Common myeloid progenitor, CD34-positive (primary cell): ENCODE measurements around the gene SEMA4C.

Experiments
- CTCF ChIA-PET: fragments of 350-600 bp; sonication (Branson Sonifier 250); formaldehyde crosslinking; loops from one replicate; lab custom pipeline; 2021; ENCODE audit warnings: antibody characterized with exemption; lab: Charles Lee
- POLR2A ChIA-PET: fragments of 350-600 bp; sonication (Branson Sonifier 250); formaldehyde crosslinking; loops from one replicate; lab custom pipeline; 2021; ENCODE audit warnings: antibody characterized with exemption; lab: Charles Lee
- DNase-seq, 3 donors: peaks; one replicate each; pipeline versions ENCODE4 v3.0.0 to v3.0.0-alpha.2; 2013
- H3K27ac ChIP-seq, 2 experiments: 1 replicate in 1 of 2; 2 replicates in 1 of 2; pipeline ENCODE4 v1.7.0; 2013; ENCODE audit warnings: inconsistent platforms in 2 of 2, low read length in 2 of 2, mild to moderate bottlenecking in 2 of 2, low read depth in 1 of 2, moderate library complexity in 1 of 2; ENCODE audit not compliant: severe bottlenecking in 2 of 2, insufficient read depth in 1 of 2, poor library complexity in 1 of 2
- H3K27me3 ChIP-seq, 5 experiments: replicated peaks in 2 of 5; 1 replicate in 3 of 5; 2 replicates in 2 of 5; pipeline versions ENCODE4 v1.6.1 to v1.7.0; 2013; ENCODE audit warnings: low read length in 4 of 5, mild to moderate bottlenecking in 2 of 5, moderate library complexity in 2 of 5, inconsistent platforms in 1 of 5; ENCODE audit not compliant: insufficient read depth in 5 of 5, control insufficient read depth in 4 of 5
- H3K36me3 ChIP-seq, 4 experiments: 1 replicate in 2 of 4; 2 replicates in 2 of 4; pipeline versions ENCODE4 v1.6.1 to v1.7.0; 2013; ENCODE audit warnings: low read length in 3 of 4, control low read depth in 1 of 4, mild to moderate bottlenecking in 1 of 4; ENCODE audit not compliant: control insufficient read depth in 4 of 4, insufficient read depth in 4 of 4
- H3K4me1 ChIP-seq, 4 experiments: 1 replicate in 3 of 4; 2 replicates in 1 of 4; pipeline versions ENCODE4 v1.6.1 to v1.7.1; 2013; ENCODE audit warnings: low read length in 3 of 4, mild to moderate bottlenecking in 3 of 4, control low read depth in 1 of 4, inconsistent platforms in 1 of 4, moderate library complexity in 1 of 4; ENCODE audit not compliant: control insufficient read depth in 4 of 4, insufficient read depth in 4 of 4; ENCODE audit errors: control extremely low read depth in 1 of 4
- H3K4me3 ChIP-seq, 7 experiments: 1 replicate in 4 of 7; 2 replicates in 3 of 7; pipeline versions ENCODE4 v1.5.1 to v1.7.0; 2013; ENCODE audit warnings: mild to moderate bottlenecking in 7 of 7, low read length in 6 of 7, moderate library complexity in 6 of 7, inconsistent platforms in 2 of 7, low read depth in 2 of 7, control low read depth in 1 of 7; ENCODE audit not compliant: insufficient read depth in 4 of 7, control insufficient read depth in 1 of 7; ENCODE audit errors: extremely low read depth in 1 of 7
- H3K9me3 ChIP-seq, 5 experiments: 1 replicate in 4 of 5; 2 replicates in 1 of 5; pipeline versions ENCODE4 v1.6.1 to v1.7.1; 2013; ENCODE audit warnings: low read length in 4 of 5, mild to moderate bottlenecking in 2 of 5, inconsistent platforms in 1 of 5, low read depth in 1 of 5, moderate library complexity in 1 of 5; ENCODE audit not compliant: control insufficient read depth in 4 of 5, insufficient read depth in 2 of 5; ENCODE audit errors: control extremely low read depth in 1 of 5
- WGBS: methylation state at CpG from one replicate; pipeline ENCODE4 v1.1.5; 2013; ENCODE audit not compliant: insufficient coverage; 5-methylcytosine and 5-hydroxymethylcytosine counted together

Gene SEMA4C

GRCh38 chr2:96914332-96914731 is 44.5 kb upstream of the SEMA4C start:
- WGBS, result 83% methylated on average over 5 of the region's 5 CpGs
- Histone ChIP-seq H3K36me3 (no peaks in the 10 kb centered on the region), H3K4me1 (peaks cover 0 to 27% (median 16%) of the 10 kb centered on the region in 4 experiments), H3K9me3 (peaks cover 0 to 18% (median 0%) of the 10 kb centered on the region in 5 experiments), H3K27ac (peak overlapping the region in 1 of 2 experiments; percentile 55), H3K4me3 (peak overlapping the region in 1 of 7 experiments; percentile 19), H3K27me3 (peaks cover 0 to 2% (median 0%) of the 10 kb centered on the region in 5 experiments)
- CTCF ChIA-PET, result interaction anchor here (1.4 to 2.0 kb wide), 2 partner anchors 10 to 35 kb away, joined by 4 read pairs; no protein-coding TSS in a partner anchor
- POLR2A ChIA-PET, result interaction anchor here (0.8 kb wide), 1 partner anchor 348 kb away, joined by 3 read pairs; no protein-coding TSS in a partner anchor
- DNase-seq, result no peak

GRCh38 chr2:96913398-96914202 is 43.7 kb upstream of the SEMA4C start:
- ChIA-PET POLR2A (interaction anchor here (0.6 to 0.8 kb wide), 2 partner anchors 12 to 347 kb away, joined by 3 read pairs; no protein-coding TSS in a partner anchor), CTCF (interaction anchor here (1.4 to 2.0 kb wide), 2 partner anchors 9 to 36 kb away, joined by 4 read pairs; no protein-coding TSS in a partner anchor)
- Histone ChIP-seq H3K4me3 (peak overlapping the region in 4 of 7 experiments; percentile 0 to 39 (median 10)), H3K27me3 (peaks cover 0 to 2% (median 0%) of the 10 kb centered on the region in 5 experiments), H3K9me3 (peaks cover 0 to 18% (median 0%) of the 10 kb centered on the region in 5 experiments), H3K36me3 (no peaks in the 10 kb centered on the region), H3K27ac (peak overlapping the region in 1 of 2 experiments; percentile 55), H3K4me1 (peaks cover 0 to 27% (median 16%) of the 10 kb centered on the region in 4 experiments)
- DNase-seq, result peak; percentile 53 to 82 (median 80)
- WGBS, result 9% methylated on average over 15 of the region's 20 CpGs

GRCh38 chr2:96913117-96913397 is 43.2 kb upstream of the SEMA4C start:
- Histone ChIP-seq H3K36me3 (no peaks in the 10 kb centered on the region), H3K27me3 (peaks cover 0 to 2% (median 0%) of the 10 kb centered on the region in 5 experiments), H3K4me3 (peak overlapping the region in 1 of 7 experiments; percentile 0), H3K4me1 (peaks cover 0 to 27% (median 16%) of the 10 kb centered on the region in 4 experiments), H3K27ac (peak overlapping the region in 1 of 2 experiments; percentile 55), H3K9me3 (peaks cover 0 to 16% (median 0%) of the 10 kb centered on the region in 5 experiments)
- 66% methylated on average over 5 of the region's 5 CpGs for WGBS
- no peak for DNase-seq
- ChIA-PET CTCF (interaction anchor here (1.8 kb wide), 1 partner anchor 8 kb away, joined by 7 read pairs; no protein-coding TSS in a partner anchor), POLR2A (interaction anchor here (0.6 kb wide), 1 partner anchor 12 kb away, joined by 3 read pairs; no protein-coding TSS in a partner anchor)

GRCh38 chr2:96912346-96913116 is 42.7 kb upstream of the SEMA4C start:
- ChIA-PET POLR2A (interaction anchor here (0.6 kb wide), 1 partner anchor 11 kb away, joined by 3 read pairs; no protein-coding TSS in a partner anchor), CTCF (interaction anchor here (1.1 to 1.8 kb wide), 2 partner anchors 9 to 14 kb away, joined by 3 to 7 read pairs; no protein-coding TSS in a partner anchor)
- Histone ChIP-seq H3K36me3 (no peaks in the 10 kb centered on the region), H3K27ac (peak overlapping the region in 1 of 2 experiments; percentile 55), H3K4me3 (no peak overlapping the region), H3K9me3 (peaks cover 0 to 14% (median 0%) of the 10 kb centered on the region in 5 experiments), H3K27me3 (peaks cover 0 to 2% (median 0%) of the 10 kb centered on the region in 5 experiments), H3K4me1 (peaks cover 0 to 27% (median 16%) of the 10 kb centered on the region in 4 experiments)
- no peak for DNase-seq
- 87% methylated on average over 21 of the region's 22 CpGs for WGBS

GRCh38 chr2:96909611-96910021 is 39.7 kb upstream of the SEMA4C start:
- ChIA-PET POLR2A (no interaction called here), CTCF (no interaction called here)
- H3K36me3 ChIP-seq, result no peaks in the 10 kb centered on the region
- 93% methylated on average over 3 of the region's 6 CpGs for WGBS
- H3K9me3 ChIP-seq, result no peaks in the 10 kb centered on the region
- no peak for DNase-seq
- peaks cover 0 to 2% (median 0%) of the 10 kb centered on the region in 5 experiments for H3K27me3 ChIP-seq
- no peak overlapping the region for H3K4me3 ChIP-seq
- H3K27ac ChIP-seq, result no peak overlapping the region
- peaks cover 0 to 25% (median 16%) of the 10 kb centered on the region in 4 experiments for H3K4me1 ChIP-seq

- WGBS, result 93% methylated on average over 16 of the region's 21 CpGs
- no peak overlapping the region for H3K27ac ChIP-seq
- no peaks in the 10 kb centered on the region for H3K36me3 ChIP-seq
- H3K27me3 ChIP-seq, result no peaks in the 10 kb centered on the region
- ChIA-PET POLR2A (no interaction called here), CTCF (interaction anchor here (1.0 kb wide), 1 partner anchor 44 kb away, joined by 3 read pairs; no protein-coding TSS in a partner anchor)
- no peak for DNase-seq
- H3K4me3 ChIP-seq, result no peak overlapping the region
- no peaks in the 10 kb centered on the region for H3K9me3 ChIP-seq
- H3K4me1 ChIP-seq, result peaks cover 0 to 14% (median 8%) of the 10 kb centered on the region in 4 experiments
These were observed 37.5 kb upstream of the SEMA4C start for GRCh38 chr2:96907115-96908041.
